Transverse colon (tissue), 4 donors: ENCODE data around the gene UBC. TPM values are rescaled to one million over a fixed set of nuclear protein-coding genes. Genes with fewer than 3 reads are reported as not detected.
A peak's percentile ranks its signal among the peaks of the same experiment; 100 is the strongest.
"Not testable (repeated sequence)": the region's sequence is repeated elsewhere in the genome, so short reads cannot be mapped to it uniquely, and the experiment has no call there.

Experiments used
- DNase-seq: peaks from one replicate; pipeline ENCODE4 v3.0.0-alpha.2; 2019
- H3K27ac ChIP-seq, 4 donors: fragments of 200-600 bp; sonication (generic); 2 replicates each; pipeline ENCODE4 v1.5.1; 2016 to 2018; ENCODE audit warnings: inconsistent platforms in 4 of 4
- H3K27me3 ChIP-seq: fragments of 200-600 bp; sonication (generic); 2 replicates; pipeline ENCODE4 v1.5.1; 2017; ENCODE audit warnings: inconsistent platforms
- H3K36me3 ChIP-seq, 4 donors: fragments of 200-600 bp; sonication (generic); 2 replicates each; pipeline ENCODE4 v1.5.1; 2017 to 2019; ENCODE audit warnings: inconsistent platforms in 4 of 4
- H3K4me1 ChIP-seq, 4 donors: fragments of 200-600 bp; sonication (generic); 2 replicates each; pipeline ENCODE4 v1.5.1; 2017 to 2020; ENCODE audit warnings: inconsistent platforms in 4 of 4
- H3K4me3 ChIP-seq, 4 donors: fragments of 200-600 bp; sonication (generic); 1 replicate in 1 of 4; 2 replicates in 3 of 4; pipeline versions ENCODE4 v1.5.1 to v1.6.1; 2017 to 2019; ENCODE audit warnings: inconsistent platforms in 4 of 4
- H3K9me3 ChIP-seq, 2 donors: fragments of 200-600 bp; sonication (generic); 2 replicates each; pipeline ENCODE4 v1.5.1; 2017 to 2019; ENCODE audit warnings: inconsistent platforms in 2 of 2
- EP300 ChIP-seq: sonication (generic); formaldehyde crosslinking; IDR thresholded peaks from one replicate; pipeline ENCODE4 v1.6.1; 2017; ENCODE audit warnings: antibody characterized with exemption, low read depth
- POLR2A ChIP-seq: fragments of 450-650 bp; IDR thresholded peaks from one replicate; pipeline ENCODE4 v1.6.1; 2016; ENCODE audit warnings: antibody characterized with exemption, mild to moderate bottlenecking, moderate library complexity
- POLR2AphosphoS5 ChIP-seq, 3 donors: sonication (generic); formaldehyde crosslinking; IDR thresholded peaks; one replicate each; pipeline ENCODE4 v1.6.1; 2016; ENCODE audit warnings: antibody characterized with exemption in 3 of 3
- WGBS, 2 donors: methylation state at CpG; one replicate each; pipeline ENCODE4 v1.1.5; 2018; ENCODE audit warnings: low coverage in 1 of 2; 5-methylcytosine and 5-hydroxymethylcytosine counted together
- in situ Hi-C, 4 donors: fragments of 200-750 bp; cut with MboI; loops; one replicate each; pipeline versions ENCODE4 v1.15.0 to v1.15.1; 2017; ENCODE audit warnings: low sequenced_read_pairs in 3 of 4, low pct_ligation_motif_present in 1 of 4, low pct_unique_long_range_greater_than_20kb in 1 of 4
- intact Hi-C: fragments of 100-400 bp; cut with DNase I; formaldehyde crosslinking; loops from one replicate; pipeline ENCODE4 v1.15.1; 2023; ENCODE audit warnings: low total_unique reads
- total RNA-seq, 4 donors: library from RNA; depleted of rRNA; stranded (reverse); fragments of >200 nt; gene quantifications; one replicate each; pipeline ENCODE4 v1.1.0, GENCODE V29; 2016
- TF ChIP-seq, protein P1 (sequence below), 5 experiments: fragments of 200-600 bp in 3 of 5; fragments of 450-650 bp in 2 of 5; sonication (generic) in 3 of 5; IDR thresholded peaks; 1 replicate in 2 of 5; 2 replicates in 3 of 5; pipeline ENCODE4 v1.5.1; 2016 to 2017; ENCODE audit warnings: antibody characterized with exemption in 5 of 5, inconsistent platforms in 3 of 5, mild to moderate bottlenecking in 2 of 5, moderate library complexity in 1 of 5

UBC gene
- total RNA-seq, 4 donors from 2014 or later: 1,242 to 1,580 (median 1,406) TPM

DNA sequence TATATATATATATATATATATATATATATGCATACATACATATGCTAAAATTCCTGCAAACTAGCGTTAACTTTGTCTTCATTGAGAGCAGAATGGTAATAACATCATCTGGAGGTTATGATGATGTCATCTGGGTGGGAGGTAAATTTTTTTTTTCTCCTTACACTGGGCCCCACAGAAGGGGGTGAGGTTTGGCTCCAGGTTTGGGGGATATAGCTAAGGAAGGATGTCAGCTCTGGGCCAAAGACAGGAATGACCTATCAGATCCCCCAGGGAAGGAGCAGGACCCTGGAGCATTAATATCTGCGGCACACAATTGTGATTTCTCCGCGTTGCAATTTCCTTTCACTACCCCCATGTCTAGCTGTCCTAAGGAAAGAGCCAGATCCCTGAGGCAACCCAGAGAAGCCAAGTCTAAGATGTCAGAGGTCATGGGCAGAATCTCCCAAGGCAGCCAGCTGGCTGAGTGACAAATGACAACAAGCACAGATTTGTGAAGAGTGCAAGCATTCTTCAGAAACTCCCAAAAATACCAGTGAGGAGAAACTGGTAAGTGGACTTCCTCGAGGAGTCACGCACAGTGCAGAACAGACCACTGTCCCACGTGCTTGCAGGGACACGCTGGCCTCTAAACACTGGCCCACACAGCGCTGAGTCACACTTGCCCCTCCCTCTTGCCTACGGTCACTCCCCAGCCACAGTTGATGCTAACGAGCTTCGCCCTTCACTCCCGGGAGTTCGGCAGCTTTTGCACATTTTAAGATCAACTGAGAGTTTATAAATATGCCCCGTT, 9.9 kb downstream of the UBC start:
- H3K4me1 ChIP-seq: peaks cover 7 to 37% (median 21%) of the 10 kb centered on the region in 4 donors
- TF ChIP-seq, protein P1, sequence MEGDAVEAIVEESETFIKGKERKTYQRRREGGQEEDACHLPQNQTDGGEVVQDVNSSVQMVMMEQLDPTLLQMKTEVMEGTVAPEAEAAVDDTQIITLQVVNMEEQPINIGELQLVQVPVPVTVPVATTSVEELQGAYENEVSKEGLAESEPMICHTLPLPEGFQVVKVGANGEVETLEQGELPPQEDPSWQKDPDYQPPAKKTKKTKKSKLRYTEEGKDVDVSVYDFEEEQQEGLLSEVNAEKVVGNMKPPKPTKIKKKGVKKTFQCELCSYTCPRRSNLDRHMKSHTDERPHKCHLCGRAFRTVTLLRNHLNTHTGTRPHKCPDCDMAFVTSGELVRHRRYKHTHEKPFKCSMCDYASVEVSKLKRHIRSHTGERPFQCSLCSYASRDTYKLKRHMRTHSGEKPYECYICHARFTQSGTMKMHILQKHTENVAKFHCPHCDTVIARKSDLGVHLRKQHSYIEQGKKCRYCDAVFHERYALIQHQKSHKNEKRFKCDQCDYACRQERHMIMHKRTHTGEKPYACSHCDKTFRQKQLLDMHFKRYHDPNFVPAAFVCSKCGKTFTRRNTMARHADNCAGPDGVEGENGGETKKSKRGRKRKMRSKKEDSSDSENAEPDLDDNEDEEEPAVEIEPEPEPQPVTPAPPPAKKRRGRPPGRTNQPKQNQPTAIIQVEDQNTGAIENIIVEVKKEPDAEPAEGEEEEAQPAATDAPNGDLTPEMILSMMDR (IDR thresholded peaks at IDR 0.05): no peak
- TF ChIP-seq POLR2A (no peak), POLR2AphosphoS5 (IDR thresholded peaks at IDR 0.05) (peak; percentile 68 to 80 (median 71)), EP300 (peak; percentile 84)
- DNase-seq: peak; percentile 86
- no peaks in the 10 kb centered on the region for H3K36me3 ChIP-seq
- peak overlapping the region in 1 of 4 donors; percentile 18 for H3K4me3 ChIP-seq
- H3K27me3 ChIP-seq: no peaks in the 10 kb centered on the region
- intact Hi-C loops: no loop called here
- in situ Hi-C loops: loop anchor here in 2 of 4 donors (5.0 to 10.0 kb wide), 2 partner anchors 38 to 860 kb away; no protein-coding TSS in a partner anchor
- H3K9me3 ChIP-seq: no peaks in the 10 kb centered on the region
- H3K27ac ChIP-seq: peak overlapping the region; percentile 58 to 77 (median 71)
- WGBS, 2 donors: 18 to 23% methylated on average over 9 to 15 of the region's 15 CpGs

DNA sequence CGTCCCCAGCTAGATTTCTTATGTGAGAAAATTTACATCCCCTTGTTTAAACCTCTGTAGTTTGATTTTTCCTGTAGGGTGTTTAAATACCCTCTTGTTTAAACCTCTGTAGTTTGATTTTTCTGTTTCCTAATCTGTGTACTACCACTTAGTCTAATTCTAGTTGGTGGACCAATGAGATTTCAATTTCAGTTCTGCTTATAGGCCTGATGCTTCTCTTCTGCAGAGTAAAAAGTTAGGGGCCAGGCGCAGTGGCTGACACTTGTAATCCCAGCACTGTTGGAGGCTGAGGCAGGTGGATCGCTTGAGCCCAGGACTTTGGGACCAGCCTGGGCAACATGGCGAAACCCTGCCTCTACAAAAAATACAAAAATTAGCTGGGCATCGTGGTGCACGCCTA, 11.5 kb downstream of the UBC start:
- no peak for DNase-seq
- Histone ChIP-seq H3K9me3 (no peaks in the 10 kb centered on the region), H3K27me3 (no peaks in the 10 kb centered on the region), H3K36me3 (no peaks in the 10 kb centered on the region), H3K4me1 (peaks cover 3 to 35% (median 18%) of the 10 kb centered on the region in 4 donors), H3K4me3 (no peak overlapping the region), H3K27ac (no peak overlapping the region)
- WGBS, 2 donors: 83 to 93% methylated on average over 4 to 6 of the region's 6 CpGs
- intact Hi-C loops: no loop called here
- in situ Hi-C loops: loop anchor here in 2 of 4 donors (5.0 to 10.0 kb wide), 2 partner anchors 39 to 858 kb away; no protein-coding TSS in a partner anchor
- TF ChIP-seq POLR2AphosphoS5 (IDR thresholded peaks at IDR 0.05) (no peak), EP300 (no peak), POLR2A (no peak)
- TF ChIP-seq, protein P1 (IDR thresholded peaks at IDR 0.05): no peak

DNA sequence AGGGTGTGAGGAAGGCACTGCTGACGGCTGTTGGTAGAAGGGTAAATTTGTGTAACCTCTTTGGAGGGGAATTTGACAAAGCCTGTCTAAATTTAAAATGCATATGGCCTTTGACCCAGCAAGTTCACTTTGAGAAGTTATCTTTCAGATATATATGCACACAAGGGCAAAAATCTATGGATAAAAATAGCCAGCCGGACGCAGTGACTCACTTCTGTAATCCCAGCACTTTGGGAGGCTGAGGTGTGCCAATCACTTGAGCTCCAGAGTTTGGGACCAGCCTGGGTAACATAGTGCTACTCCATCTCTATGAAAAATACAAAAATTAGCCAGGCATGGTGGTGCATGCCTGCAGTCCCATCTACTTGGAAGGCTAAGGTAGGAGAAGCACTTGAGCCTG, 13.4 kb downstream of the UBC start:
- H3K27ac ChIP-seq: no peak overlapping the region
- 59 to 100% methylated on average over 1 to 3 of the region's 3 CpGs for WGBS, 2 donors
- no peaks in the 10 kb centered on the region for H3K36me3 ChIP-seq
- H3K4me1 ChIP-seq: peaks cover 3 to 25% (median 15%) of the 10 kb centered on the region in 4 donors
- no peaks in the 10 kb centered on the region for H3K9me3 ChIP-seq
- intact Hi-C loops (no loop called here), in situ Hi-C loops (loop anchor here in 2 of 4 donors (5.0 to 10.0 kb wide), 2 partner anchors 41 to 856 kb away; no protein-coding TSS in a partner anchor)
- H3K27me3 ChIP-seq: no peaks in the 10 kb centered on the region
- no peak for DNase-seq
- no peak overlapping the region for H3K4me3 ChIP-seq
- TF ChIP-seq POLR2A (no peak), POLR2AphosphoS5 (IDR thresholded peaks at IDR 0.05) (no peak)
- TF ChIP-seq, protein P1 (IDR thresholded peaks at IDR 0.05): no peak

DNA sequence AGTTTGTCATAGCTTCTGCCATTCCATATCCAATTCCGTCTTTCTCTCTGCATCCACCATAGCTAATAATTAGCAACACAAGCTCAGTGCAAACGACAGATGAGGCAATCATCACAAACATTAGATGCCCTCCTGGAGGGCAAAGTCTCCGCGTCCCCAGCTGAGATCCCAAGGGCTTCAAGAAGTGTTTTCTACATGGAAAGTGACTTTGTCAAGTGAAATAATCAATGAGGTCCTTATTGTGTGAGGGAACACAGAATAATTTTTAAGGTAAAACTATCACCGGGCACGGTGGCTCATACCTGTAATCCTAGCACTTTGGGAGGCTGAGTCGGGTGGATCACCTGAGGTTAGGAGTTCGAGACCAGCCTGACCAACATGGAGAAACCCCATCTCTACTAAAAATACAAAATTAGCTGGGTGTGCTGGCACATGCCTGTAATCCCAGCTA, 14.1 kb downstream of the UBC start:
- H3K4me3 ChIP-seq, H3K36me3 ChIP-seq, H3K27ac ChIP-seq, intact Hi-C loops, H3K27me3 ChIP-seq, H3K9me3 ChIP-seq, DNase-seq: not testable (repeated sequence)
- in situ Hi-C loops: loop anchor here in 2 of 4 donors (5.0 to 10.0 kb wide), 2 partner anchors 42 to 856 kb away; no protein-coding TSS in a partner anchor
- H3K4me1 ChIP-seq: peaks cover 3 to 24% (median 15%) of the 10 kb centered on the region in 4 donors
- WGBS, 2 donors: 81 to 86% methylated on average over 8 of the region's 8 CpGs
